NCI-H1105 (cell line): Measurements from ENCODE around the gene HNRNPH2.

Experiments
- DNase-seq: peaks from one replicate; lab custom pipeline; 2025; lab: John Stamatoyannopoulos, UW

The HNRNPH2 gene

DNA sequence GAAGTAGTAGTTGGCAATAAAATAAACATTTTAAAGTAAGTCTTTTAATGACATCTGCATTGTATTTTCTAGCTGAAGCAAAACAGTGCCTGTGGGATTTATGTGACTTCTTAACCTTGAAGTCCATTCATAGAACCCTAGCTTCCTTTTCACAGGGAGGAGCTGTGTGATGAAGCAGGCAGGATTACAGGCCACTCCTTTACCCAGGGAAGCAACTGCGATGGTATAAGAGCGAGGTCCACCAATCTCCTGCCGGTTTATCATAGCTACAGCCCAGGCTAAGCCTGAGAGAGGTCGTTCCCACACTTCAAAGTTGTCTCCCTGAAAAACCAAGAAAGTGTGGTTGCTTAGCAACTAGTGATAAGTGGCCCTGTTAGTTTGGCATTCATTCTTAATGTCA is 10.2 kb upstream of the HNRNPH2 start:
- DNase-seq = no peak

DNA sequence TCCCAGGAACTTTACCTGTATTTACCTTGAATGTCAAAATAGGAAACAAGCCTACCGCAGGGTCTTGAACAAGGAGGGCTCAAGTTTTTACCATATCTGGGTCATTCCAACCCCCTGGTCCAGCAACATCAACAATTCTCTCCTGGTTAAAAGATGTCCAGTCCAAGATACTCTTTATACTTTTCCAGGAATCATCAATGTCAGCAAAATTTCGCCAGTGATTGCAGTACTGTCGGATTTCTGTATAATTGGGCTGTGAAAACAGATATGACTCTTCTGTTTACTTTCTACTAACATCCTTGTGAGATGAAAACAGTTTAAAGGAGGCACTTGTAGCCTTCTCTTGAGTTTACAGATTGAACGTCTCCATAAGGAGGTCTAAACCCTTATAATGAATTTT is 9.3 kb upstream of the HNRNPH2 start:
- DNase-seq = no peak

DNA sequence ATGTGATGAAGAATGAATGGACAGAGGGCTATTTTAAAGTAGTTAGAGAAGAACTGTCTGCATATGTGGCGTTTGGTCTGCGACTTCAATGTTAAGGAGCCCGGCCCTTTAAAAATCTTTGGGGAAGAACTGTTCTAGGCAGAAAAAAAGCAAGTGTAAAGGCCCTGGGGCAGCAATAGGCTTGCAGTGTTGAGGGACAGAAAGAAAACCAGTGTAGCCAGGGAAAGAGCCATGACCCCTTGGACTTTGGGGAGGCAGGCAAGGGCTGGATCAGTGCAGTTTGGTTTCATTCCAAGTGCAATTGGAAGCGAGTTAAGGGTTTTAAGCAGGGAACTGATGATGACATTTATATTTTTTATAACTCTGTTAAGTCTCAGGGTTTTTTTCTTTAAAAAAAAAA is 8.2 kb upstream of the HNRNPH2 start:
- DNase-seq = no peak

DNA sequence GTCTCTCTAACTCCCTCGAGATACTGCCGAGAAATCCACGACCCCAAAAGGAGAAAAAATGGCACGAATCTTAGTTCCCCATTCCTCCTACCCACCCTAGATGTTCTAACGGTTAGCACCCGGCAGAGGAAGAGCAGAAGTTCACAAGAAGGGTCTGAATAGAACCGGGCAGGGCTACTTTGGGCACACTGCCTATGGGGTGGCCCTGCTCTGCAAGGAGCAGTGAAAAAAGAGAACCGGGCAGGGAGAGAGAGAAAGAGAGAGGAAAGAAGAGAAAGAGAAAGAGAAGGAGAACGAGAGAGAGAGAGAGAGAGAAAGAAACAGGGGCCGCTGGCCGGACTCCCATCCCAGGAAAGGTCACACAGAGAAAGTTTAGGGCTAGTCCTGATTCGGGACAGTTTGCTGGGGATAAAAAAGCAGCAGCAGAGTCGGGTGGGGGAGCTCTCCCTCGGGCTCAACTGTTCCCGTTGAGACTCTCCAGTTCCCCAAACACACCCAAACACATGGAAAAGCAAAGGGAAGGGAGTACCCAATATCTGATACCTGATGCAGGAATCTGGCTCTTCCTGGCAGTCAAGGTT is 765 bp upstream of the HNRNPH2 start:
- no peak for DNase-seq

DNA sequence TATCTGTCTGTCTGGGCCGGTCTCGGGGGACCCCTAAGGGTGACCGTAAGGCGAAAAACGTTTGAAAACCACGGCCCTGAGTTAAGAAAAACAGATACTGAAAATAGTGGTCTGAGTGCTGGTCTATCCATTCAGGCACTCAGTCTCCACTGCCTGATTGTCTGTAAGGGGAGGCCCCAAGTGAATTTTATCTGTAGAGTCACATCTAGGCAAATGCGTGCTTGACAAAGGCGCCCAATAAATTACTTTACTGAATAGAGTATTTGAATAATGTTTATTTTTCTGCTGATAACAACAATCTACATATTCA is 465 bp downstream of the HNRNPH2 start:
- DNase-seq = no peak

DNA sequence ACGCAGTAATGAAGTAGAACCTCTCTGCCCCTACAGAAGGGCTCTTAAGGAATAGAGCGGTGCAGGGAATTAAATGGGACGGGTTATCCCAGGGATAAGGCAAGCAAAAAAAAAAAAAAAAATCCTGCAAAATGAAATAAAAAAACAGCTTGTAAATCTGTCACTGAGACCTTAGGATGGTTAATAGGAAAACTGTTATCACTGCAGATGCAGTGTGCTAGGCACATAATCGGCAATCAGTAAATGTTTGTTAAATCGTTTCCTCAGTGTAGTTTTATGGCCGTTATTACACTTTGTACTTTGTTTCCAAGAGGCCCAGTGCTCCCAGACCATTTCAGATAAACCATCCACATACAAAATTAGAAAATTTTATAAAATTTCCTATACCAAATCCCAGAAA is 1.0 kb downstream of the HNRNPH2 start:
- DNase-seq = no peak

DNA sequence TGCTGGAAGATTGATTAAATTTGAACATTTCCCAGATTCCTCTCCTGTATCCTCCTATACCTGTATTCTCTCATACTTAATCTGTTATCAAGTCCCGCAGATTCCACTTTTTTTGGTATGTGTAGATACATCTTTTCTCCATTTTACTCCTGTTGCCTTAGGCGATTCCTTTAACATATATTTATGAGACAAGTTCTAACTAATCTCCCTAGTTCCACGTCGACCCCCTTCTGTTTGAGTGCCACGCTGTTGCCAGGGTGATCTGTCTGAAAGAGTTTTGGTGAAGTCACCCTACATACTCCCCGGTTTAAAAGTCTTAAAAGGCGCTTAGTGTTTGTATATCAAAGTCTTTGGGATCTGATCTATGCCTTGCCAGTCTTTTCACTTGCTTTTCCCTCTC is 2.4 kb downstream of the HNRNPH2 start:
- DNase-seq = no peak

DNA sequence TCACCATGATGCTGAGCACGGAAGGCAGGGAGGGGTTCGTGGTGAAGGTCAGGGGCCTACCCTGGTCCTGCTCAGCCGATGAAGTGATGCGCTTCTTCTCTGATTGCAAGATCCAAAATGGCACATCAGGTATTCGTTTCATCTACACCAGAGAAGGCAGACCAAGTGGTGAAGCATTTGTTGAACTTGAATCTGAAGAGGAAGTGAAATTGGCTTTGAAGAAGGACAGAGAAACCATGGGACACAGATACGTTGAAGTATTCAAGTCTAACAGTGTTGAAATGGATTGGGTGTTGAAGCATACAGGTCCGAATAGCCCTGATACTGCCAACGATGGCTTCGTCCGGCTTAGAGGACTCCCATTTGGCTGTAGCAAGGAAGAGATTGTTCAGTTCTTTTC is 4.0 kb downstream of the HNRNPH2 start:
- DNase-seq = no peak

DNA sequence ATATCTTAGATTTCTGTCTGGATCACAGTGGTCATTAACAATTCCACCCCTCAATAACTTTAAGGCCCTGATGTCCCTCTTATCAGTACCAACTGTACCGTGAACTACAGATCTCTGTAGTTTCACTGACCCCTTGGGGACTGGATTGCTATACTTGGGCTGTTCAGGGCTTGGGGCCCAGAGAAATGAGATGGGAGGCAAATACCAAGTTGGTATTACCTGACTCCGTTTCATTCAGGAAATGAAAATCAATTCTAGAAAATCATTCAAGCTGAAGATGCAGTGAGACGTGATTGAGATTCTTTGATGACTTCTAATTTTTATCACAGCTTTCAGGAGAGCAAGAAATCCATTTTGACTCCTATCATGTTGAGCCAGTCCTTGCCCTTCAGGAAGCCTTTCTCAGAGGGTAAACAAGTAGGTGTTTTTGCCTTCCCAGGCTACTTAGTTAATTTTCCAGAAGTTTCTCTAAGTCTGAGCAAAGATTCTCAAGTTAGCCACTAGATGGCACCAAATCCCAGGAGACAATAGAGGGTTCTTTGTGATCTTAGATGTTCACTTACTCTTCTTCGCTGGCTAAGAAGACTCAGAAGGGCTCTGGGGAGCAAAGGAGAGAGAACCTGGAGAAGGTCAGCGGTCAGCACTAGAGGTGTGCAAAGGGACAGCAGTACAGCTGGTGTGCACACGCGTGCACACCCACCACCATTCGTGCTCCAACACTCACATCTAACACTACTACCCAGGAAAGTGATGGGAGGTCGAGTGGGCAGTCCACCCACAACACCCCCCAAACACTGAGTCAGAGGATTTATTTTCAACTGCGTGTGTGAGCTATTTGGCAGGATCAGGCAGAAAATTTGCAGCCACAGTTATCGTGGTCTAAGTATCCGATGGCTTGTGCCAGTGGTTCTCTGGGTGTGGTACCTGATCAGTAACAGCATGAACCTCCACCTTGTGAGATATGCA is 7.4 kb downstream of the HNRNPH2 start:
- peak; percentile 44 for DNase-seq

DNA sequence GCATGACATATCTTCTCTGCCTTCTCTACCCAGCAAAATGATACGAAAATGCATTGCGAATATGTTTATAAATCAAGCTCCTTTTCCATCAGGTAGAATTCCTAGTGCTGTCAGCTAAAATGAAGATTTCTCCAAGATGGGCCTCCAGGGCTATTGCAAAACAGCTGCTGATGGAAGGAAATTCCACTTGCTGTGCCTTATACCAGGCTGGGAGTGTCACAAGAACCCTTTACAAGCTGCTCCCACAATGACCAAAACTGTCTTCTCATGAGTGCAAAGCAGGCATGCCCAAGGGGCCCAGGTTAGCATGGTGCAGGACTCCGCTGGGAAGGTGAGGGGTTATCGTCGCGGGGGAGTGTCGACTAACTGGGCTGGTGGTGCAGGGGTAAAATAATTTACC is 8.7 kb downstream of the HNRNPH2 start:
- DNase-seq = no peak

DNA sequence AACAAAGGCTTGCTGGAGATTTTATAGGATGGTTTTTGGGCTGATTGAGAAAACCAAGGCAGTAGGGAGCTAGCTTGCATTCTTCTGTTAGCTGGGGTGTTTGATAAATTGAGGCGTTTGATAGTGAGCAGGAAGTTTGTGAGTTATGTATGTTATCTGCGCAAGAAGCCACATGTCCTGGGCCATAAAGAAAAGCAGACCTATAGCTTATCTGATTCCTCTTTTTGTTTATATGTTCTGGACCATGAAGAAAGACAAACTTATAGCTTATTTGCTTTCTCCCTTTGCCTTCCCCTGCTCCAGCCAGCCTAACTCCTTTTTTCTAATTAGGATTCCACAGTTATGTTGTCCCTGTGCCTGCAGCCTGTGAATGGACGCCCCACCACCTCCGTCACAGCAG is 9.2 kb downstream of the HNRNPH2 start:
- no peak for DNase-seq

DNA sequence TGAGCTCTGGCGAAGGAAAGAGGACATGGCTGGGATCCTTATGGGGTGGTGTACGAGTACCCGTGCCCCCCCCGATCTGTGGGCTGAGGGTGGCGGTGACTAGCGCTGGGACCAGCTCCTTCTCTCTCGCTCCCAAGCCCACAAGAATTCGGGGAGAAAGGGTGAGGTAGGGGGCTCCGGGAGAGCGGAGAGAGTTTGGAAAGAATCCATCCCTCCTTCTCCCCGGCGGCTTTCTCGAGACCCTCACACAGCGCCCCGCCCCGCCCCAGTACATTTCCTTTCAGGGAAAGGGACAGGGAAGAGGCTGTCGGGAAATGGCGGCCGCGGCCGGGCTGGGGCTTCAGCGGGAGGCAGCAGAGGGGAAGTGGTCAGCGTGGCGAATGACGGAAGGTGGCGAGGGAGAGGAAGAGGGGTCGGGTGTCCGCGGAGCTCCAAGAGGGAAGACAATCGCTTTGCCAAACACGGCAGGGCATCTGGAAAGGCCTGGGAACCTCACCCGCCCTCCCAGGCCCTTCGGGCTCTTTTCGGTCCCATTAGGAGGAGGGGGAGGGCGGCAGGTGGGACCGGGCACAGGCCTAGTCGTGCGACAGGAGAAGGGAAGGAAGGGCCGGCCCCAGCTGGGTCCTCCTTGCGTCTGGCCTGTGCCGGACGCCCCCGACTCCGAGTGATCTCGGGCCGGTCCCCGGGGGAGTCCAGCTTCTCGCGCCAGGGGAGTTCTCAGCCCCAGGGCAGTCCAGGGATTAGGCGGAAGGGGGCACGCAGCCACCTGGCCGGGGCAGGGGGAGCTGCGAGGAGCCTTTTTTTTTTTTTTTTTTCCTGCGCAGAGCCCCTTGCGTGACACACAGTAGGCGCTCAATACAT is 10.2 kb downstream of the HNRNPH2 start:
- peak; percentile 26 for DNase-seq

DNA sequence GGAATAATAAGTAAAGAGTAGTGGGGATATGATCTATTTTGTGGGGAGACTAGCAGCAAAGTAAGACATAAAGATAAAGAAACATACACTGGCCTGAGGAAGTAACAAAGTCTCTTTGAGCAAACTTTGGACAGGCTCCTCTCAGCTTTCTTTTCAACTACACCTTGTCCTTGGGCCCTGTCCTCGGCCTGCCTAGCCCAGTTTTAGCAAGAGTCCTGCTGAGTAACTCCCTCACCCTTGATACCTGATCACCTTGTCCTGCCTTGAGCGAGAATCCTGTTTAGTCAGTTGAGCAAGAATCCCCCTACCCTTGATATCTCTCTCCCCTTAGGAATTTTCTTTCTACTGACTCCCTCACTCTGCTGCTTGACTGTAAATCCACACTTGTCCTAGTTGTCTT is 11.5 kb downstream of the HNRNPH2 start:
- DNase-seq = no peak

DNA sequence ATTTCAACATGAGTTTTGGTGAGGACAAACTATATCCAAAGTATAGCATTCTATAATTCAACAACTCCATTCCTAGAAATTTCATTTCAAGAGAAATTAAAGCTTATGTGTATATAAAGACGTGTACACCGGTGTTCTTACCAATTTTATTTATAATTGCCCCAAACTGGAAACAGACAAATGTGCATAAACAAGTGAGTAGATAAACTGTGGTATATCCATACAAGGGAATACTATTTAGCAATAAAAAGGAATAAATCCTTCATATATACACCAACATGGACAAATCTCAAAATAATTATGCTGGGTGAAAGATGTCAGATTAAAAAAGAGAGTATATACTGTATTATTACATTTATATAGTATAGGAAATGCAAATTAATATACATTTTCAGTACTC is 19.9 kb downstream of the HNRNPH2 start:
- no peak for DNase-seq

DNA sequence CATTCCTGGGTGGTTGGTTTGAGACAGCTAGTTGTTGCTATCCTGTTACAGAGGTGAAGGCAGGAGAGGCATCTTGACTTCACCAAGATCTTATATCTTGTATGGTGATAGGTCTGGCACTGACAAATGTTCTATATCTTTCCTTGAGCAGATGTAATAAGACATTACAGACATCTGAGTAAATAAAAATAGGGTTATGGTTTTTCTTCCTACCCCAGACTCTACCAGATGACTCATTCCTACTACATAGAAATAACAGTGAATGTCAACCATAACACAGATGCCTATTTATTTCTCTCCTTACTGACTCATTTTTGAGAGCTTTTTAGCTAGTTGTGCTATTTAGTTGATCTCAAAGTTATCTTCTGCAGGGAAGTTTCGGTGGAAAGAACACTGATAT is 21.9 kb downstream of the HNRNPH2 start:
- no peak for DNase-seq

DNA sequence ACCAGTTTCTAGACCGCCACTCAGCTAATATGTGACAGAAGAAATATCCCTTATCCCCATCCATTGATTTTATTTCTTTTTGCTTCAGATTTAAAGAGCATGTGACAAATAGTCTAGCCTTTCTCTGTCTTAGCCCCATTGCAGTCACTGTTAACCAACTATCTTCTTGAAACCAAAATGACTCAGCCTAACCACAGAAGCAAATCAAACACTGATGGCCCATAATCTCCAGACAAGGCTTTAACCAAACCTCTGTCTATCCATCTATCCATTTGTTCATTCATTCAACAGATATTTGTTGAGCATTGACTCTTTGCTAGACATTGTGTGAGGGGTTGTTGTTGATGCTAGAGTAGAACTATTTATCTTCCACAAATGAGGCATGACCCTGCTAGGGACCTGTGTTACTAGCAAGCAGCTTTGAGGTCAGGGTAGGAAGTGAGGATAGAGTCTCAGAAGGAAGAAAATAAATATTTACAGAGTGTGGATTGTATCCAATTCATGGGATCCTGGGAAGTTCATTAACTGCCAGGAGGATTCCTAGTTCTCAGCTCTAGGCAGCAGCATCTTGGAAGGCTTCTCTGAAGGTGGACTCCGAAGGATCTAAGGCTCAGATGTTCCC is 22.5 kb downstream of the HNRNPH2 start:
- no peak for DNase-seq

DNA sequence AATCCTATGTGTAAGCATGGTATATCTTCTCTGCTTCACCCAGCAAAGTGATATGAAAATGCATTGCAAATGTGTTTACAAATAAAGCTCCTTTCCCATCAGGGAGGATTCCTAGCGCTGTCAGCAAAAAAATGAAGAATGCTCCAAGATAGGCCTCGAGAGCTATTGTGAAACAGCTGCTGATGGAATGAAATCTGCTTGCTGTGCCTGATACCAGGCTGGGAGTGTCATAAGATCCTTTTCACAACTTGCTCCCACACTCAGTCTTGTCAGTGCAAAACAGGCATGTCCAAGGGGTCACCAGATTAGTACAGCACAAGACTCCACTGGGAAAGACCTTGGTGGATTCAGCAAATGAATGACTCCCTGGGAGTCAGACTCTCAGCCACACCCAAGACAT is 34.1 kb downstream of the HNRNPH2 start:
- DNase-seq = no peak

DNA sequence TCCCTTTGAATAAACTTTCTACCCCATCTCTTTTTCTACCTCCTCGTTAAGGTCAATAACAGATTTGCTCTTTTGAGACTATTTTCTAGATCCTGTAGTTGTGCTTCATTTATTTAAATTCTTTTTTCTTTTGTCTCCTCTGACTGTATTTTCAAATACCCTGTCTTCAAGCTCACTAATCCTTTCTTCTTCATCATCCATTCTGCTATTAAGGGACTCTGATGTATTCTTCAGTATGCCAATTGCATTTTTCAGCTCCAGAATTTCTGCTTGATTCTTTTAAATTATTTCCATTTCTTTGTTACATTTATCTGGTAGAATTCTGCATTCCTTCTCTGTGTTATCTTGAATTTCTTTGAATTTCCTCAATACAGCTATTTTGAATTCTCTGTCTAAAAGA is 41.3 kb downstream of the HNRNPH2 start:
- no peak for DNase-seq

DNA sequence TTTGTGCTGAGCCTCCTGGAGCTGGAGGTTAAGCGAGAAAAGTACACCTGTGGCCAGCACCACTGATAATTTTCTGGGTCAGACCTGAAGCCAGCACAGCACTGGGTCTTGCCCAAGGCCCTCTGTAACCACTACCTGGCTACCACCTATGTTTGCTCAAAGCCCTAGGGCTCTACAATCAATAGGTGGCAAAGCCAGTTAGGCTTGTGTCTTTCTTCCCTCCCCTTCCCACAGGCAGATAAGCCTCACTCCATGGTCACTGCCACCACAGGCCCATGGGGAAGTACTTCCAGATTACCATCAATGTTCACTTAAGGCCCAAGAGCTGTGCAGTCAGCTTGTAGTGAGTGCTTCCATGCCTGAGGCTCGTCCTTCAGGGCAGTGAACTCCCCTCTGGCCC is 42.1 kb downstream of the HNRNPH2 start:
- DNase-seq = no peak

DNA sequence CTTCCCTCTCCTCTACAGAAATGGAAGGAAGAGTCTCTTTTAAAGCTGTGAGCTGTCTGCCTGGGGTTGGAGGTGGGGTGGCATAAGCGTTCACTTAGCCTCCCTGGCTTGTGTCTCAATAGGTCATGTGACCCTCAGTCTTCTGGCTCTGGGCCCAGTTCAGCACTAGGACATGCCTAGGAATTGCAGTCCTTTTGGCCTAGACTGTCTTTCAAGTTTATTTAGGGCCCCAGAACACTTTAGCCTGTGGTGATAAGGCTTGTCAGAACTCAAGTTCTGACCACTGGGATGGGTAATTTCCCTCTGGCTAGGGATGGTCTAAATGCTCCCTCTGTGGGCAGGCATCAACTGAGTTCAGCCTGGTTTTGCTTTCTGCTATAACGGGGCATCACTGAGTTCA is 42.9 kb downstream of the HNRNPH2 start:
- DNase-seq = no peak

DNA sequence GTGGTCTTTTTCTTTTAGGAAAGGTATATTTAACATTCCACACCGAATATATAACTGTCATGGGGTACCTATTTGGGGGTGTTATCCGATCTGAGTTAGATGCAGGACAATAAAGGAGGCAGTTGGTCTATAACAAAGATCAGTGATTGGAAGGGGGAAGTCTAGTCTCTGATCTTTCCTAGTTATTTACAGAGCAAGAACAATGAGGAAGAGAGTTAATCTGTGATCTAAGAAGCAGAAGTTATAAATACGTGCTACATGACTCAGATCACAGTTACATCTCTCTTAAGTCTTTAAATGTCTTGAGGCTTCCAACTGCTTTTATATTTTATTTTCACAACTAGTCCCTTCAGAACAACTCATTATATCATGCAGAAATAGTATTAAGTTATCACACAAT is 44.0 kb downstream of the HNRNPH2 start:
- no peak for DNase-seq

DNA sequence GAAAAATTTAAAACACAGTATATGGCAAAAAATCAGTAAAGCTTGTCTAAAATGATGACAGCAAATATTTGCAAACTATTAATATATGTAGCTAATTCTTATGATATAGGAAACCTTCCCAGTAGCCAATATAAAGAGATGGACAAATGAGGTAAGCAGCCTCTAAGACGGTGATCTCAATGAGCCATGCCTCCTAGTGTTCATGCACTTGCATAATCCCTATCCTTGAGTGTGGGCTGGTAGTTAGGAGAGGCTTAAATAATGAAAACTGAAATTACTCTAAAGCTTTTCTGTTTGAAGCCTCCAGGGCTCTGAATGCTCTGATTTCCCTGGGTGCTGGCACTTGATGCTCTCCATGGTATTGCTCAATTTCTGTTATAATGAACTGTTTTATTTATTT is 52.6 kb downstream of the HNRNPH2 start:
- no peak for DNase-seq

DNA sequence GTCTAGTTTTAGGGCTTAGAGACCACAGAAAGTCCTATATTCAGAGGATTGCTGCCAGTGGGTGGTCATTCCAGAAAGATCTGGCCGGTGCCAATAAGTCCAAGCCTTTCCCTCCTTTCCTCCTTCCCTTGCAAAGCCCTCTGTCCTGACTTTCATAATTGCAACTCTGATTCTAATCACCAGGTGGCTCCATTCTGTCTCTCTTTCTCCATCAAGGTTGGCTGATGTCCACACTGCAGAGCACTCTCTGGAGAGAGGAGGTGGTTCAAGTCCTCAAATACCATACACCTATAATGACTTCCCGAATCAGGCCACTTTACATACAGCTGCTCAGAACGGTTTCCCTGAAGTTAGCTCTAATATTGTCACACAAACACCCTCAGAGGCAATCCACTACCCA is 54.9 kb downstream of the HNRNPH2 start:
- peak; percentile 51 for DNase-seq
